ENCODE results near the gene WDR27.

Gene WDR27

DNA sequence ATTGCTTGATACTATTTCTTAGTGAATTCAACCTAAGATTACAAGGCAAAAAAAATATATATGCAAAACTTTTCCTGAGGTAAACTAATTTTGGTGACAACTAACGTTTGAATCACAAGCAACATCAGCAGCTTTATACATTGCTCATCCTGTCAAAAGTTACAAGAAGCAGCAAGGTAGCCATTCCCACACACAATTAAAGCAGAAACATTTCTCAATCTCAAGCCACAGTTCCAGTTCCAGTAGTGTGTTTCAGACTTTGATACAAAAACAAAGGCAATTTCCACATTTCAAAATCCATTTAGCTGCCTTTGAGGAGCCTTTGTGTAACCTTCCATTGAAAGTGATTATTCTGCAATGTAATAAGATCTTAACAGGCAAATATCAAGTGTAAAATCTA, 191.0 kb downstream of the WDR27 start:
- no peak for DNase-seq

DNA sequence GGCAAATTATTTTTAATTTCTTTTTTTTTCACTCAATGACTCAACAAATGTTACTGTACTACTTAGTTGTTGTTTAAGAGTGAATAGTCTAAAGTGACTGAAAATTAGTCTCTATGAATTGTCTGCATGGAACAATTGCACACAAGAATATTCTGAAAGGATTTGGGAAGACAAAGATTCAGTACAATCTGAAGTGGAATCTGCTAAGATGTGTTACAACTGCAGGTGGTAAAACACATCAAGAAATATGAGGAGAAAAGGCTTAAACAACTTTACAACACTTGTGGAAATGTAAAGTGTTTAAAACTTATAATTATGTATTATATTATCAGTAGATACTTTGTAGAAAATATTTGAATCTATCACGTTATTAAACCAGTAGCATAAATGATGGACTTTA, 193.4 kb downstream of the WDR27 start:
- DNase-seq = no peak

DNA sequence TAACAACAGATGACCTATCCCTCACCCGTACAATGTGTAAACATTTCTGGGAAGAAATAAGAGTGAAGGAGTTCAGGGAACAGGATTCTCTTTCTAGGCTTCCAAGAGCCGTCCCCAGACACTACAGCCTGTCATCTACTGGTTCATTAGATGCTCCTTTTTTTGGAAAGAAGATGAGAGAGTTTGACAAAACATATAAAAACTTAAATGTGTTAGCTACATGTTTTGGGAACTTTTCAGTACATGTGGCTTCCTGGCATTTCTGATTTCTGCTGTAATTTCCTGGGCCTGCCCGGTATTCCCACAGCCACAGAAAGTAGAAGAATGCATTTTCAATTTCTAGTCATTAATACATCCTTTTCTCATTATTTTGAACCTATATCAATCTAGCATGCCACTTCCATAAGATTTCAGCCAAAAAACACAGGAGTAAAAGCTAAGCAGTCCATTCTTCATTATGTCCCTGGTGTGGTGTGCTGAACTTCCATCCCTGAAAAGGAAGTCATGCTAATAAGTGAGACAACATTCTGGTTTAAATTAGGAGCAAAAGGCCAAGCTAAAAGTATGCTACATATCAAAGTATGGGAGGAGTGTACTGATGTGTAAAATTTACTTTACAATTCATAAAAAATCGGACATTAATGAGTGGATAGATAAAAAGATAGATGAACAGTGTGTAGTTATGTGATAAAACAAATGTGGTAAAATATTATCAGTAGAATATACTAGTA, 198.2 kb downstream of the WDR27 start:
- no peak for DNase-seq

DNA sequence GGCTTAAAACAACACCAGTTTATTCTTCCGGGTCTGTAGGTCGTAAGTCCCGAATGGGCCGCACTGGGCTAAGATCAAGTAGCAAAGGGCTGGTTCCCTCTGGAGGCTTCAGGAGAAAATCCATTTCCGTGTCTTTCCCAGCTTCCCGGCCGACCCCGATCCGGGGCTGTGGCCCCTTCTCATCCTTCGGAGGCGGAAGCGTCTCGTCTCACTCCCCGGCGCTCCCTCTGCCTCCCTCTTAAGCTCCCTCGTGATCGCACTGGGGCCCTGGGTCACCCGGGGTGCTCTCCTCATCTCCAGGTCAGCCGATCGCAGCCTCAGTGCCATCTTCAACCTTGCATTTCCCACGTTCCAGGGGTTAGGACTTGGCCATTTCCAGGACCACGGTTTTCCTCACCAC, 199.4 kb downstream of the WDR27 start:
- DNase-seq = no peak

DNA sequence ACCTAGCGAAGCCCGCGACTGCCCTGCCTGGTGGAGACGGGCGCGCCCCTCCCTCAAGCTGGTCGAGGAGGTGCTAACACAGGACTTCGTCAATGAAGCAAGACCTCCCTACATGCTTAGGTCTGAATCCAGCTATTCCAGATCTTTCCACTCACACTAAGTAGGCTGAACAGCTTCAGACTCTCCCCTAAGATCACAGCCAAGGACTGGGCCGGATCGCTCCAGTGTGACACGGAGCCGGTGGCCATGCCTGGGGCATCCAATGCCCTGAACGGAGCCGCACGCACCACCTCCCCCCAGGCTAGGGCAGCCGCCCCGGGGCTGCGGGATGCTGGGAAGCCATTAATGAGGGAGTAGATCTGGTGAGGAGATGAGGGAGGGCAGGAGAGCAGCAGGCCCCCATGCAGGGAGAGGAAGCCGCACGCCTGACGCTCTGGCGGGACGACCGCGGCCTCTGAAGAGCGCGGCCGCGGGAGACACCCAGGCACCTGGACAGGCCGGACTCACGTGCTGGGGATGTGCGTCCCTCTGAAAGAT, 200.0 kb downstream of the WDR27 start:
- DNase-seq = no peak

DNA sequence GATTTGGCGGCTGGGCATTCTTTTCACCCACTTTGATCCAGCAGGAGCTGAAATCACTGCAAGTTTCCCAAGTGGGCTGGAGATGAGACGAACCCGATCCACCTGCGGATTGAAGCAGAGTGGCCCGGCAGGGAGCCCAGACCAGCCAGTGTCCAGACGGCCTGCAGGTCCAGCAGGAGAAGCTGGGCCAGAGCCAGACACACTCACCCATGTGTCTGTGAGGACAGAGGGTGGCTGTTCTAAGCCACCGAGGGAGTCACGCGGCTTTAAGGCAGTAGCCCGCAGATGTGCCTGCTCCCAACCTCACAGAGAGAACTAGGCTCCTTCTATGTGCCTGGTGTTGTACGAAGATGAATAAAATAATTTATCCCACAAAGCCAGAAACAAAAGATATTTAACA, 200.7 kb downstream of the WDR27 start:
- DNase-seq = no peak

DNA sequence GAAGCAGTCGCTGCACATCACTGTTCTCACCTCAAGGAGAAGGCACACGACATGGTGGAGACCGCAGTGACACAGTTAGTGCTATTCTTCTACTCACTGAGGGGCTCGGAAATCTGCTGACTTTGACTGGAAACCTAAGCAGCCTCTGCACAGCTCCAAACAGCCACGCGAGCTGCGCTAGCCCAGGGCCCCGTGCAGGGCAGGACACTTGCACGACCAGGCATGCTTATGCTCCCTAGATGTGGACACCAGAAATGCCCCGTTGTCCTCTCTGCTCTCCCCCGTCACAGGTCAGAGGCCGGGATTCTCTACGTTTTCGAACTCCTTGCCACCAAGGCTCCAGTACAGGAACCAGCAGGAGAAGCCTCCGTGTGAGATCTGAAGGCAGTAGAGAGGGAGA, 201.1 kb downstream of the WDR27 start:
- no peak for DNase-seq

DNA sequence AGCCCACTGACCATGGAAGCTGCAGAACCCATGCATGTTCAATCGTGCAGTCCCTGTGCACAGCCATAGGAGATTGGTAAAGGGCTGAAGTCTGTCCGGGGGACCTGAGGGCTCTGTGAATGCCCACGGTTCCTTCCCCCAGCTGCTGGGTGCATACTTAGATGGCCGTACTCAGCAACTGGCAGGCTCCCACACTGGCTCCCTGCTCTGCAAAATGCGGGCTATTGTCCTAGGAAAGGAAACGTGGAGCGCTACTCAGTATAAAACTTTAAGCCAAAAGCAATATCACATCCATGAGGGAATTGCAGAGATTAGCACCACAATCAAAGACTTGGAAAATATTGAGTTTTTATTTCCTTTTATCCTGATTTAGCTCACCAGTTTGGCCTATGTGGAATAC, 202.0 kb downstream of the WDR27 start:
- no peak for DNase-seq

DNA sequence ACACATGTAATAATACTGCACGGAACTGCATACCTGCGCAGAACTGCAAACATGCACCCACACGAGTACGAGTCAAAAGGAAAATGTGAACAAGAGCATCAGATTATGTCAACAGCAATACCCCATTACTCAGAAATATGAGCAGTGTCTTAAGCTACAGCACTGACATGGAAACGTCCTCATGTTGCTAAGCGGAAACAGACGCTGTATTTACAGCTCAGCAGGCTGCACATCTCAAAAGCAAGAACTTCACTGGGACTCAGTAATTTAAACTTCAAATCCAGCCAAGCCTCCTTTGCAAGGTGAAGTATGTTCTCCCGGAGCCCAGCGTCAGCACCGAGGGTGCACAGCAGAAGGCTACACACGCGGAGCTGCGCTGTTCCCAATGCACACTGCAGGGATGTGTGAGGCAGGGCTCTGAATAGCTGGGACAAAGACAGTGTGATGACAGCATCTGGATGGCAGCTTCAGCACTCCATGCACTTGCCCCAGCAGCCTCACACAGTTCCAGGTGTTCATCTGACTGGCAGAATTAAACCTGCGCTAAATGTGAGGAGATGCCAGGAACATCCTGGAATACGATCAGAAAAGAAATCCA, 202.8 kb downstream of the WDR27 start:
- no peak for DNase-seq

DNA sequence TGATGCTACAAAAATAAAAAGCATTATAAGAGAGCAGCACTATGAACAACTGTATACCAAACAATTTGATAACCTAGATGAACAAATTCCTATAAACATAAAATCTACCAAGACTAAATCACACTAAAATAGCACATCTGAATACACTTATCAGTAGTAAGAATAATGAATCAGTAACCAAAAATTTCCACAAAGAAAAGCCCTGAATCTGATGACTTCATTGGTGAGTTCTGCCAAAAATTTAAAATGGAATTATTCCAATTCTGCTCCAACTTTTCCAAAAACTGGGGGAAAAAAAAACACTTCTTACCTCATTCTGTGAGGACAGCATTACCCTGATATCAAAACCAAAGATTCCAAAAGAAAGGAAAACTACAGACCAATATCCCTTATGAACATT, 206.2 kb downstream of the WDR27 start:
- no peak for DNase-seq

DNA sequence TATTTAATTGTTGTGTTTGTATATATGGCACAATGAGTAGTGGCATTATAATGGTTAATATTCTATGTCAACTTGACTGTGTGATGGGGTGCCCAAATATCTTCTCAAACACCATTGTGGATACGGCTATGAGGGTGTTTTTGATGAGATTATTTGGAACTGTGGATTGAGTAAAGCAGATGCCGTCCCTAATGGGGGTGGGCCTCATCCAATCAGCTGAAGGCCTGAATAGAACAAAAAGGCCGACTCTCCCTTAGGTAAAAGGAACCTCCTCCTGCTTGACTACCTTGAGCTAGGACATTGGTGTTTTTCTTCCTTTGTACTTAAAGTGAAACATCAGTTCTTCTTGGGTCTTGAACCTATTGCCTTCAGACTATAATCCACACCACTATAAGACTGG, 207.8 kb downstream of the WDR27 start:
- no peak for DNase-seq

DNA sequence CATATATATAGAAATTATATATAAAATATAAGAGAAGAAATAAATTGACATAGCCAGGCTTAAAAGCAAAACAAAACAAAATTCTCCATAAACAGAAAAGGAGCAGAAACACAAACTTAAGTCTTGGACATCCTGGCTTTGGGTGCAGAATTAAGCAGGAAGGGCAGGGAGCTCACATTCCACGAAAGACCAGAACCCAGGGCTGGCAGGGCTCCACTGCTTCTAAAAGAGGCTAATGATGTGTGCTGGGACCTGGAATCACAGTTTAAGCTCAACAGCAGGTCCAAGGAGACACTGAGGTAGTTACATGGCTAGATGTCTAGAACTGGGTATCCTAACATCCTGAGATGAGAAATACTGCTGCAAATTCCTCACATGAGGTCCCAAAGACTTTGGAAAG, 210.3 kb downstream of the WDR27 start:
- DNase-seq = no peak

DNA sequence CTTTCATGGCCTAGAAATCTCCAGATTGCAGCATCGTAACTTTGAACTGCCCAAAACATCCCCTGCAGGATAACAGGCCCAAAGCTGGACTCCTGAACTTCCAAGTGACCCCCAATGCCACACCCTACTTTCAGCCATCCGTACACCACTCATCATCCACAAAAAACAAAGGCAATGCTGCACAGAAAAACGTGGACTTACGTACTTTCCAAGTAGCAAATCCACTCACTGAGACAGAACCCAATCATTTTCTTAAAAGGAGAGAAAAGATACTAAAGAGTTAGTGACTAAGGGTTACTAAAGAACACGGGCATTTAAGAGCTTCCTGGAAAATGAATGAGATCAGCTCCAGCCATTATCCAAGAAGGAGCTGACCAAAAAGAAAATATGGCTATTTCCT, 211.0 kb downstream of the WDR27 start:
- no peak for DNase-seq

DNA sequence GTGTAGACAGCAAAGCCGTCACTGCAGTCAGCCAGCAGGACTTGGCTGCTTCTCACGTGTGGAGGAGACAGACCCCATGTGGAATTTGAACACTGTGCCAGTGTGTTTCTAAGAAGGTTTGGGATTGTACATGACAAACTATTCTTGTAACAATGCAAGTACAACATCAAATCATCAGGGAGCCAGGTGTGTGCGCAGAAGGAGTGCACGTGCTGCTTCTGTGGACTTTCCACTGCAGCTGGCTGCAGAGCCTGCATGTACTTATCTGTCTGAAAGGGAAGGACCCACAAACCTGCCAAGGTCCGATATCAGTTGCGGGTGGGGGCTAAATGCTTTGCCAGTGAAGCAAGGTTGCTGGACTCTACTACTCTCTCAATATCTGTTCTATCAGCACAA, 211.6 kb downstream of the WDR27 start:
- DNase-seq = no peak

DNA sequence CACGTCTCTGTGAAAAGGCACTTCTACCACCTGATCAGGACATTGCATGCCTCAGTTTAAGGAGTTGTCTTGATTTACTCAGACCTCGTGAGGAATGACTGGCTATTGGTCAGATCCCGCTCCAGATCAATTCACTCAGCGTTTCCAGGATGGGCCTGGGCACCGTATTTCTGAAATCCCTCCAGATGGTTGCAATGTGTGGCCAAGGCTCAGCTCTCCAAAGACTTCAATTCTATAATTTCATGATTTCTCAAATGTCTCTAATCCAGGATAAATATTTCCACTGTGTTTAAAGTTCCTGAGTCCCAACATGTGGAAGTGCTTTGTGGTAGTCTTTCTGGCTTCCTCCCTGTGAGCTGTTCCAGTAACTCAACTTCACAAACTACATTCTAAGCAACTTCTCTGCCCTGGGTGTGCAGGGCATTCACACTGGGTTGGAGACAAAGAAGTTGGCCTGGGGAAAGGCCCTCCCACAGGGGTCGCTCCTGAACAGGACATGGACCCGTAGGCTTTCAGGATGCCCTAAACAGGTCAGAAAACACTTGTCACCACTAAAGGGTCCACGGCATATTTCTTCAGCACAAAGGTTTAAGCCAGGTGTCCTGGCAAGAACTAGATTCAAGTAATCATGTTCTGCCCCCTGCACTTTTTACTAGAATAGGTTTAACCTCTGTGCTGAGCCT, 212.1 kb downstream of the WDR27 start:
- no peak for DNase-seq

DNA sequence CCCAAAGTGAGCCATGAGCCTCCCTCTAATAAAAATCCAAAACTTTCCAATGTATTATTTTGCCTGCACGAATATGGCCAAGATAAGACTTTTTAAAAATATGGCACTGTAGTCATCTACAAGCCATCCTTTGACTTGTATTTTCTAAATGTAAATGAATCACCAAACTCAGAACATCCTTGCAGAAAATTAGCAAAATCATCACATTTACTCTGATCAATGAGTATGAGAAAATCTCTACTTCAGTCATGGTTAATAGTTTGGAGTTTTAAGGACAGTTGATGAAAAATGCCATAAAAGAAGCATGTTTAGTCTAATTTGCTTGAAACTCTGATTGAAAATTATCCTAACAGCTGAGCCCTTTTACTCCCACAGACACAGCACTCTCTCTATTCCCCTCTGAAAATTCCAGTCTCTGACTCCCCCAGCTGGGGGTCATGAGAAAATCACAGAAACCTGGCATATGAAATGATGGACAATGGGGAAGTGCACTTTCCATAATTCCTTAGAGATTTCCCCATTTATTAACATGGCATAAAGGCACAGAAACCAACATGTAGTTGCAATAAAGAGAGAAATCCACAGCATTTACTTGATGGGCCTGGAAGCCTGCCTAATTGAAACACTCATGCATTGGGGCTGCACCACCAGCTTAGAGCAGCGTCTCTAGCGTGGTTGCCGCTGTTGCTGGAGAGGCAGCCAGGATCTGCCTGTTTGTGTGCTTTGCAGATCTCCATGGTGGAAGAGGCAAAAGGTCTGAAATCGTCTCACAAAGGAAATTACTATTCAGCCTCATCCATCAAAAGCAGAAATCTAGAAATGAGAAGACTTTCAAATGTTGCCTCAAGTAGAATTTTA, 214.0 kb downstream of the WDR27 start:
- DNase-seq = no peak

DNA sequence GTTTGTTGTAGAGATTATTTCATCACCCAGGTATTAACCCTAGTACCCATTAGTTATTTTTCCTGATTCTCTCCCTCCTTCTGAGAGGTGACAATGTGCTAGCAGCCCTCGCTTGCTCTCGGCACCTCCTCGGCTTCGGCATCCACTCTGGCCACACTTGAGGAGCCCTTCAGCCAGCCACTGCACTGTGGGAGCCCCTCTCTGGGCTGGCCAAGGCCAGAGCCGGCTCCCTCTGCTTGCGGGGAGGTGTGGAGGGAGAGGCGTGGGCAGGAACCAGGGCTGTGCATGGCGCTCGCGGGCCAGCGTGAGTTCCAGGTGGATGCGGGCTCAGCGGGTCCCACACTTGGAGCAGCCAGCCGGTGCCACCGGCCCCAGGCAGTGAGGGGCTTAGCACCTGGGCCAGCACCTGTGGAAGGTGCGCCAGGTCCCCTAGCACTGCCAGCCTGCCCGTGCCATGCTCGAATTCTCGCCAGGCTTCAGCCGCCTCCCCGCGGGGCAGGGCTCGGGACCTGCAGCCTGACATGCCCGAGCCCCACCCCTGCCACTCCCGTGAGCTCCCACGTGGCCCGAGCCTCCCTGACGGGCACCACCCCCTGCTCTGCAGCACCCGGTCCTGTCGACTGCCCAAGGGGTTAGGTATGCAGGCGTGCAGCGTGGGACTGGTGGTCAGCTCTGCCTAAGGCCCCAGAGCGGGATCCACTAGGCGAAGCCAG, 221.9 kb downstream of the WDR27 start:
- DNase-seq = no peak

DNA sequence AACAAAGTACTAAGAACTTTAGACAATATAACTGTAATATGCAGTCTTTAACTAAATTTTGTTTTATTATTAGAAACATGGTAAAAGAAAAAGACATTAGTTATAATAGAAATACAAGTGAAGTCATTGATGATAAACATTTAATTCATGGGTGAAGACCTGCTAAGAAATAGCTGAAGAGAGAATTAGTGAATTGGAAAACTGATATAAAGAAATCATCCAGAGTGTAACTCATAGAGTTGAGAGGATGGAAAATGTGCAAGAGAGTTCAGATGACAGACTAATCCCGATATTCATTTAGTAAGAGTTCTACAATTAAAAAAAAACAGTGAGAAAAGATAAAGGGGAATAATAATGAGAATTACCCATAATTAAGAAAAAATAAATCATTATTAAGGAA, 227.5 kb downstream of the WDR27 start:
- DNase-seq = no peak

DNA sequence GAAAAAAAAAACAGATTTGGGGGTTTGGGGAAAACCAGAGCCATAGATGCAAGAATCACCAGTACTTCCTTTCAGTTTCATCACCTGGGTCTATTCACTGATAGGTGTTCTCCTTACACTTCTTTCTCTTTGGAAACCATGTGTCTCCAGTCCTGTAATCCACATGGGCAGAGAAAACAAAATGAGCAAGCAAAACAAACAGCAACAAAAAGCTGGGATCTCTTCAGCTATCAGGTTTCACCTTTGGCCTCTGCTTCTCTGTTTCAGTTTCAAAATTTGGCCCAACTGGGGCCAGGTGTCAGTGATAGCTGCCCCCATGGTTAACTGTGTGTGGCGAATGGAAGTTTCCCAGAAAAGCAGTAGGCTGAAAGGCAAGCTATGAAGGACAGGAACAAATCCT, 228.2 kb downstream of the WDR27 start:
- DNase-seq = no peak

DNA sequence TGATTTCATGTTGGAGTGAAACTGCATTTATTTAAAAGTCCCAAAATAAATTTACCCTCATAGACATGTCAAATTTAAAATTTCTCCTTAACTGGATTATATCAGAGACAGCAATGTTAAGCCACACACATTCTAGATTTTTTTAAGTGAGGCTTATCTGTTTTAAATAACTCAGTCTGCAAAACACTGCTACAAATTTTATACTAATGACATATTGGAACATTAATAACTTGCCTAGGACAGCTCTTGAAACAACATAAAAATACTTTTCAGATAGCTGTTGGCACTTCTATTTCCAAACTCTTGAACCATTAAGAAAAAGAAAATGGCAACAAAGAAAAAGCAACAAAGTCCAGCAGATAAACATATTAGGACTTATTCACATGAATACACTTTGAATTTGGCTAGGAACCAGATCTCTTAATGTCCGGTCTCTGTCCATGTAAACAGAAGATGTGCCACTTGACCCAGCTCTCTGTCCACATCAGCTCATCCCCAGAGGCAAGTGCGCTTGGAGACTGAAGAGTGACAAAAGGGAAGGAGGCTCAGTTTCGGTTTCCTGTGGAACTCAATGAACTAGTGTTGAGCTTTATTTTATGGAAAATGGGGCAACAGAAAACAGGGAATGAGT, 228.9 kb downstream of the WDR27 start:
- no peak for DNase-seq

DNA sequence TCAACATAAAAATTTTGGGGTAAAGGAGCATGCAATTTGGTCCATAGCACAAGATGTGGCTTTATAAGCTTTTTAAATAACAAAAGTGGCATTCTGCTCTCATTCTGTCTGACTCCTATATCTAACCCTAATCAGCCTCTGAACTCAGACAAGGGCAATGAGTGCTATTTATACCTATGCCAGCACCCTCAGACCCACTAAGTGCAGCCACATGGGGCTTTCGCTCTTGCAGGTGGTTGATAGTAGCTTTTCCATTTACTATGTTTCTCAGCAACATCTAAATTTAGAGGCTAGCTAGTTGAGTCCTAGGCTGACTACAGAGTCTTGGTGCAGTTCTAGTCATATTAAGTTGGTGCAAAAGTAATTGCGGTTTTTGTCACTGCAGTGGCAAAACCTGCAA, 231.0 kb downstream of the WDR27 start:
- DNase-seq = no peak

DNA sequence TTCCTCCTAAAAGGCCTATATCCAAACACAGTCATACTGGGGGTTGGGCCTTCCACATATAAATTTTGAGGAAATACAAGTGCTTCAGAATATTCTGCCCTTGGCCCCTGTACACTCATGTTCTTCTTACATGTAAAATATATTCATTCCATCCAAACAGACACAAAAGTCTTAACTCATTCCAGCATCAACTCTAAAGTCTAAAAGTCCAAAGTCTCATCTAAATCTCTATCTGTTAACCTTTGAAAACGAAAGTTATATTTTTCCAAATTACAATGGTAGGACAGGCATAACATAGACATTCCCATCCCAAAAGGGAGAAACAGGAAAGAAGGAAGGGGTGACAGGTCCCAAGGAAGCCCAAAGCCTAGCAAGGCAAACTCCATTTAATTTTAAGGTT, 232.8 kb downstream of the WDR27 start:
- DNase-seq = no peak
